Measurements from ENCODE around the gene SGMS1.

The SGMS1 gene

GRCh38 chr10:50318129-50318528, 305.6 kb downstream of the SGMS1 start:
- no peak for DNase-seq

- DNase-seq: no peak
These were observed 306.8 kb downstream of the SGMS1 start for GRCh38 chr10:50316695-50317648.

- no peak for DNase-seq
These were observed 307.6 kb downstream of the SGMS1 start for GRCh38 chr10:50316174-50316573.

- DNase-seq: no peak
These were observed 308.3 kb downstream of the SGMS1 start for GRCh38 chr10:50315424-50315823.

- no peak for DNase-seq
These were observed 309.3 kb downstream of the SGMS1 start for GRCh38 chr10:50314169-50315071.

GRCh38 chr10:50312464-50313437, 311.0 kb downstream of the SGMS1 start:
- DNase-seq: no peak

GRCh38 chr10:50310560-50311174, 313.1 kb downstream of the SGMS1 start:
- no peak for DNase-seq

- no peak for DNase-seq
These were observed 314.4 kb downstream of the SGMS1 start for GRCh38 chr10:50309342-50309741.

GRCh38 chr10:50304660-50305059, 319.1 kb downstream of the SGMS1 start:
- DNase-seq: no peak

- no peak for DNase-seq
These were observed 323.6 kb downstream of the SGMS1 start for GRCh38 chr10:50299948-50300669.

- DNase-seq: no peak
These were observed 328.4 kb downstream of the SGMS1 start for GRCh38 chr10:50295367-50295766.

GRCh38 chr10:50294582-50294981, 329.2 kb downstream of the SGMS1 start:
- no peak for DNase-seq

GRCh38 chr10:50293513-50294313, 330.0 kb downstream of the SGMS1 start:
- no peak for DNase-seq

GRCh38 chr10:50291261-50291850, 332.4 kb downstream of the SGMS1 start:
- DNase-seq: no peak

- no peak for DNase-seq
These were observed 334.6 kb downstream of the SGMS1 start for GRCh38 chr10:50289196-50289595.

GRCh38 chr10:50286996-50287803, 336.6 kb downstream of the SGMS1 start:
- DNase-seq: no peak

- no peak for DNase-seq
These were observed 337.2 kb downstream of the SGMS1 start for GRCh38 chr10:50286517-50286916.

- DNase-seq: no peak
These were observed 341.7 kb downstream of the SGMS1 start for GRCh38 chr10:50281967-50282522.
